Stimulated activated CD4-positive, alpha-beta T cell treated with anti-CD3 and anti-CD28 coated beads, TNF-alpha, amount 100 ng/mL, for 1 hour (primary cell): Measurements from ENCODE around the gene ABCB8.

Experiments
- DNase-seq, 3 donors: peaks; one replicate each; pipeline ENCODE4 v3.0.0-alpha.2; 2020; ENCODE audit warnings: low read depth in 3 of 3, low spot score in 1 of 3

The ABCB8 gene

GRCh38 chr7:151070574-151070960 lies 42.3 kb downstream of the ABCB8 start:
- no peak for DNase-seq

- DNase-seq = no peak
These were observed 43.0 kb downstream of the ABCB8 start for GRCh38 chr7:151071032-151071866.

GRCh38 chr7:151073990-151074389 lies 45.7 kb downstream of the ABCB8 start:
- no peak for DNase-seq

GRCh38 chr7:151074817-151075661 lies 46.8 kb downstream of the ABCB8 start:
- no peak for DNase-seq

GRCh38 chr7:151075662-151075971 lies 47.4 kb downstream of the ABCB8 start:
- DNase-seq = no peak

- DNase-seq = no peak
These were observed 47.8 kb downstream of the ABCB8 start for GRCh38 chr7:151075978-151076426.

- no peak for DNase-seq
These were observed 48.8 kb downstream of the ABCB8 start for GRCh38 chr7:151076863-151077704.

GRCh38 chr7:151077705-151078232 lies 49.5 kb downstream of the ABCB8 start:
- no peak for DNase-seq

GRCh38 chr7:151078233-151079040 lies 50.2 kb downstream of the ABCB8 start:
- no peak for DNase-seq

- DNase-seq = no peak
These were observed 51.1 kb downstream of the ABCB8 start for GRCh38 chr7:151079199-151079910.

GRCh38 chr7:151080067-151080521 lies 51.8 kb downstream of the ABCB8 start:
- DNase-seq = no peak

GRCh38 chr7:151080522-151081169 lies 52.4 kb downstream of the ABCB8 start, which contains the start of gene FASTK:
TSS of gene FASTK (minus strand) at chr7:151080809. CDS start at chr7:151080766, 43 bp downstream.
- peak; percentile 72 to 80 (median 74) for DNase-seq

GRCh38 chr7:151081170-151082101 lies 53.2 kb downstream of the ABCB8 start:
- no peak for DNase-seq

GRCh38 chr7:151082141-151083070 lies 54.2 kb downstream of the ABCB8 start:
- no peak for DNase-seq

- peak; percentile 49 to 69 (median 63) for DNase-seq
These were observed 55.0 kb downstream of the ABCB8 start, which contains the start of gene TMUB1 for GRCh38 chr7:151083071-151083823. TSS of gene TMUB1 (minus strand) at chr7:151083493. CDS start at chr7:151082563, 930 bp downstream.

- no peak for DNase-seq
These were observed 55.5 kb downstream of the ABCB8 start for GRCh38 chr7:151083824-151084160.
